K562 (cell line): ENCODE results near the gene ZDHHC8. TPM values are rescaled to one million over a fixed set of nuclear protein-coding genes. Genes with fewer than 3 reads are reported as not detected.

Experiments
- CBFA2T3 ChIP-seq: fragments of 450-650 bp; IDR thresholded peaks from 2 replicates; pipeline ENCODE4 v1.6.1; 2017
- GABPB1 ChIP-seq: sonication (generic); formaldehyde crosslinking; IDR thresholded peaks from 2 replicates; pipeline ENCODE4 v1.8.0; 2022; ENCODE audit warnings: mild to moderate bottlenecking, missing genetic modification reagents
- HSF4 ChIP-seq: fragments of 250-450 bp; sonication (Bioruptor Pico); IDR thresholded peaks from 2 replicates; pipeline ENCODE4 v2.1.2; 2022; ENCODE audit warnings: mild to moderate bottlenecking, moderate library complexity, borderline replicate concordance
- L3MBTL2 ChIP-seq: fragments of 450-650 bp; IDR thresholded peaks from 2 replicates; pipeline ENCODE4 v1.6.1; 2016; ENCODE audit warnings: mild to moderate bottlenecking, moderate library complexity
- MYBL2 ChIP-seq, 2 experiments: fragments of 450-650 bp in 1 of 2; sonication (generic) in 1 of 2; formaldehyde crosslinking in 1 of 2; IDR thresholded peaks; 2 replicates each; pipeline versions ENCODE4 v1.6.1 to v1.8.1; 2017 to 2022; ENCODE audit warnings: borderline replicate concordance in 1 of 2, inconsistent platforms in 1 of 2, low read depth in 1 of 2, mild to moderate bottlenecking in 1 of 2, missing genetic modification reagents in 1 of 2, moderate library complexity in 1 of 2
- ZNF75A ChIP-seq: fragments of 450-650 bp; formaldehyde crosslinking; IDR thresholded peaks from 2 replicates; pipeline ENCODE4 v1.4.0; 2020; ENCODE audit warnings: mild to moderate bottlenecking
- polyA plus RNA-seq, 8 experiments: library from polyadenylated mRNA; depleted of rRNA in 4 of 8; stranded (reverse) in 5 of 8; unstranded in 3 of 8; fragments of >200 nt; fragmentation: Nextera tagmentation in 2 of 8; fragmentation: Illumina TruSeq in 1 of 8; extraction: Ambion mirVana in 2 of 8; extraction: Trizol in 1 of 8; gene quantifications; 2 replicates each; pipeline versions ENCODE4 v1.2.1 to v1.2.3, GENCODE V29; 2011 to 2014; ENCODE audit warnings: inconsistent platforms in 1 of 8, missing spikeins in 1 of 8
- total RNA-seq, 7 experiments: library from RNA; depleted of rRNA in 6 of 7; stranded (reverse); fragments of >200 nt in 6 of 7; fragmentation: Illumina TruSeq in 2 of 7; extraction: Trizol in 2 of 7; gene quantifications; 2 replicates each; pipeline versions ENCODE4 v1.2.1 to v1.2.3, GENCODE V29; 2011 to 2021; ENCODE audit warnings: low replicate concordance in 1 of 7
- TF ChIP-seq, protein P1 (sequence below): fragments of 250-450 bp; sonication (Bioruptor Pico); IDR thresholded peaks from 2 replicates; pipeline ENCODE4 v1.8.0; 2022; ENCODE audit warnings: moderate library complexity, mild to moderate bottlenecking, inconsistent platforms
- TF ChIP-seq, protein P2 (sequence below): sonication (generic); formaldehyde crosslinking; IDR thresholded peaks from 2 replicates; pipeline ENCODE4 v1.8.1; 2022; ENCODE audit warnings: missing genetic modification reagents
- TF ChIP-seq, protein P3 (sequence below), 2 experiments: IDR thresholded peaks; 2 replicates each; pipeline ENCODE4 v1.6.1; 2011; ENCODE audit warnings: borderline replicate concordance in 1 of 2, control low read depth in 1 of 2, low read depth in 1 of 2, low read length in 1 of 2, mild to moderate bottlenecking in 1 of 2, mixed read lengths in 1 of 2, moderate library complexity in 1 of 2; ENCODE audit not compliant: insufficient read depth in 1 of 2, insufficient read length in 1 of 2, poor library complexity in 1 of 2, severe bottlenecking in 1 of 2; ENCODE audit errors: extremely low read depth in 1 of 2
- TF ChIP-seq, protein P4 (sequence below), 2 experiments: fragments of 450-650 bp; formaldehyde crosslinking in 1 of 2; IDR thresholded peaks; 2 replicates each; pipeline versions ENCODE4 v1.4.0 to v1.6.1; 2014 to 2020; ENCODE audit warnings: mild to moderate bottlenecking in 2 of 2, borderline replicate concordance in 1 of 2, low read depth in 1 of 2
- TF ChIP-seq, protein P5 (sequence below): fragments of 250-450 bp; sonication (Bioruptor Pico); IDR thresholded peaks from 2 replicates; pipeline ENCODE4 v1.8.0; 2021; ENCODE audit warnings: borderline replicate concordance, mild to moderate bottlenecking, moderate library complexity; ENCODE audit not compliant: poor library complexity, severe bottlenecking

ZDHHC8 gene
- total and polyA plus RNA-seq, 9 of the 15 experiments (the other 6 are each of a cell fraction or from before 2014, with no cell fraction given): 0.04 to 109 (median 16.4) TPM

DNA sequence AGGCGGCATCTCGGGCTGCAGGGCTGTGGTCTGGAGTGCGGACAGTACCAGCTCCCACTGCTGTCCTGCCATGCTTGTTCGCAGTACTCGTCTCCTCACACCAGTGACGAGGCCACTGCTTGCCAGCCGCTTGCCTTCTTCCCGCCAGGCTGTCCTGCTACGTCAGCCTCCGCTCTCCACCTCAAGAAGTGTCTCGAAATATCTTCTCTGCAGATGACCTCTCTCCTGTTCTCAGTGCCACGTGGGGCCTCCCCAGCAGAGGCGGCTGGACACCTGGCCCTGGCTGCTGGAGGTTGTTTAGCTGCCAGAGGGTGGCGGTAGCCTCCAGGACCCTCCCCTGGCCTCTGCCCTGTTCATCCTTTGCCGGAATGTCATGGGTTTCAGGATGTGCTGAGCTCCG, 22.3 kb downstream of the ZDHHC8 start (continued):
- TF ChIP-seq, protein P1, sequence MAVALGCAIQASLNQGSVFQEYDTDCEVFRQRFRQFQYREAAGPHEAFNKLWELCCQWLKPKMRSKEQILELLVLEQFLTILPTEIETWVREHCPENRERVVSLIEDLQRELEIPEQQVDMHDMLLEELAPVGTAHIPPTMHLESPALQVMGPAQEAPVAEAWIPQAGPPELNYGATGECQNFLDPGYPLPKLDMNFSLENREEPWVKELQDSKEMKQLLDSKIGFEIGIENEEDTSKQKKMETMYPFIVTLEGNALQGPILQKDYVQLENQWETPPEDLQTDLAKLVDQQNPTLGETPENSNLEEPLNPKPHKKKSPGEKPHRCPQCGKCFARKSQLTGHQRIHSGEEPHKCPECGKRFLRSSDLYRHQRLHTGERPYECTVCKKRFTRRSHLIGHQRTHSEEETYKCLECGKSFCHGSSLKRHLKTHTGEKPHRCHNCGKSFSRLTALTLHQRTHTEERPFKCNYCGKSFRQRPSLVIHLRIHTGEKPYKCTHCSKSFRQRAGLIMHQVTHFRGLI: no peak
- TF ChIP-seq, protein P2, sequence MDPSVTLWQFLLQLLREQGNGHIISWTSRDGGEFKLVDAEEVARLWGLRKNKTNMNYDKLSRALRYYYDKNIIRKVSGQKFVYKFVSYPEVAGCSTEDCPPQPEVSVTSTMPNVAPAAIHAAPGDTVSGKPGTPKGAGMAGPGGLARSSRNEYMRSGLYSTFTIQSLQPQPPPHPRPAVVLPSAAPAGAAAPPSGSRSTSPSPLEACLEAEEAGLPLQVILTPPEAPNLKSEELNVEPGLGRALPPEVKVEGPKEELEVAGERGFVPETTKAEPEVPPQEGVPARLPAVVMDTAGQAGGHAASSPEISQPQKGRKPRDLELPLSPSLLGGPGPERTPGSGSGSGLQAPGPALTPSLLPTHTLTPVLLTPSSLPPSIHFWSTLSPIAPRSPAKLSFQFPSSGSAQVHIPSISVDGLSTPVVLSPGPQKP (CRISPR knock-in tag): no peak
- 0 out of 2 replicates have a peak, but pooled peaks have one; percentile 24 for TF ChIP-seq GABPB1 (CRISPR knock-in tag)
- TF ChIP-seq MYBL2 (IDR thresholded peaks at IDR 0.05; ENCODE audit: low read depth): no peak
- TF ChIP-seq MYBL2 (CRISPR knock-in tag; IDR thresholded peaks at IDR 0.05; ENCODE audit: borderline replicate concordance): no peak
- TF ChIP-seq HSF4 (CRISPR knock-in tag): no peak
- TF ChIP-seq, protein P3, sequence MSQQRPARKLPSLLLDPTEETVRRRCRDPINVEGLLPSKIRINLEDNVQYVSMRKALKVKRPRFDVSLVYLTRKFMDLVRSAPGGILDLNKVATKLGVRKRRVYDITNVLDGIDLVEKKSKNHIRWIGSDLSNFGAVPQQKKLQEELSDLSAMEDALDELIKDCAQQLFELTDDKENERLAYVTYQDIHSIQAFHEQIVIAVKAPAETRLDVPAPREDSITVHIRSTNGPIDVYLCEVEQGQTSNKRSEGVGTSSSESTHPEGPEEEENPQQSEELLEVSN (IDR thresholded peaks at IDR 0.05; ENCODE audit: borderline replicate concordance in 1 of 2, extremely low read depth in 1 of 2, insufficient read depth in 1 of 2, insufficient read length in 1 of 2, low read depth in 1 of 2, low read length in 1 of 2, poor library complexity in 1 of 2, severe bottlenecking in 1 of 2): peak in 1 of 2 experiments; percentile 65
- TF ChIP-seq, protein P4, sequence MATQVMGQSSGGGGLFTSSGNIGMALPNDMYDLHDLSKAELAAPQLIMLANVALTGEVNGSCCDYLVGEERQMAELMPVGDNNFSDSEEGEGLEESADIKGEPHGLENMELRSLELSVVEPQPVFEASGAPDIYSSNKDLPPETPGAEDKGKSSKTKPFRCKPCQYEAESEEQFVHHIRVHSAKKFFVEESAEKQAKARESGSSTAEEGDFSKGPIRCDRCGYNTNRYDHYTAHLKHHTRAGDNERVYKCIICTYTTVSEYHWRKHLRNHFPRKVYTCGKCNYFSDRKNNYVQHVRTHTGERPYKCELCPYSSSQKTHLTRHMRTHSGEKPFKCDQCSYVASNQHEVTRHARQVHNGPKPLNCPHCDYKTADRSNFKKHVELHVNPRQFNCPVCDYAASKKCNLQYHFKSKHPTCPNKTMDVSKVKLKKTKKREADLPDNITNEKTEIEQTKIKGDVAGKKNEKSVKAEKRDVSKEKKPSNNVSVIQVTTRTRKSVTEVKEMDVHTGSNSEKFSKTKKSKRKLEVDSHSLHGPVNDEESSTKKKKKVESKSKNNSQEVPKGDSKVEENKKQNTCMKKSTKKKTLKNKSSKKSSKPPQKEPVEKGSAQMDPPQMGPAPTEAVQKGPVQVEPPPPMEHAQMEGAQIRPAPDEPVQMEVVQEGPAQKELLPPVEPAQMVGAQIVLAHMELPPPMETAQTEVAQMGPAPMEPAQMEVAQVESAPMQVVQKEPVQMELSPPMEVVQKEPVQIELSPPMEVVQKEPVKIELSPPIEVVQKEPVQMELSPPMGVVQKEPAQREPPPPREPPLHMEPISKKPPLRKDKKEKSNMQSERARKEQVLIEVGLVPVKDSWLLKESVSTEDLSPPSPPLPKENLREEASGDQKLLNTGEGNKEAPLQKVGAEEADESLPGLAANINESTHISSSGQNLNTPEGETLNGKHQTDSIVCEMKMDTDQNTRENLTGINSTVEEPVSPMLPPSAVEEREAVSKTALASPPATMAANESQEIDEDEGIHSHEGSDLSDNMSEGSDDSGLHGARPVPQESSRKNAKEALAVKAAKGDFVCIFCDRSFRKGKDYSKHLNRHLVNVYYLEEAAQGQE (IDR thresholded peaks at IDR 0.05; ENCODE audit: borderline replicate concordance): peak; percentile 28; the same call in 1 of the 2 replicates
- TF ChIP-seq, protein P4 (CRISPR knock-in tag; IDR thresholded peaks at IDR 0.05; ENCODE audit: low read depth): no peak
- TF ChIP-seq ZNF75A (CRISPR knock-in tag): no peak
- TF ChIP-seq, protein P5, sequence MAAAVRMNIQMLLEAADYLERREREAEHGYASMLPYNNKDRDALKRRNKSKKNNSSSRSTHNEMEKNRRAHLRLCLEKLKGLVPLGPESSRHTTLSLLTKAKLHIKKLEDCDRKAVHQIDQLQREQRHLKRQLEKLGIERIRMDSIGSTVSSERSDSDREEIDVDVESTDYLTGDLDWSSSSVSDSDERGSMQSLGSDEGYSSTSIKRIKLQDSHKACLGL (CRISPR knock-in tag): no peak
- TF ChIP-seq CBFA2T3: no peak
- peak; percentile 45; the same call in 1 of the 2 replicates for TF ChIP-seq L3MBTL2
